ENCODE data around the gene LCN2. TPM values are rescaled to one million over a fixed set of nuclear protein-coding genes. Genes with fewer than 3 reads are reported as not detected.

The LCN2 gene
- total RNA-seq, 1 donor from 2014 or later = 45.7 TPM

DNA sequence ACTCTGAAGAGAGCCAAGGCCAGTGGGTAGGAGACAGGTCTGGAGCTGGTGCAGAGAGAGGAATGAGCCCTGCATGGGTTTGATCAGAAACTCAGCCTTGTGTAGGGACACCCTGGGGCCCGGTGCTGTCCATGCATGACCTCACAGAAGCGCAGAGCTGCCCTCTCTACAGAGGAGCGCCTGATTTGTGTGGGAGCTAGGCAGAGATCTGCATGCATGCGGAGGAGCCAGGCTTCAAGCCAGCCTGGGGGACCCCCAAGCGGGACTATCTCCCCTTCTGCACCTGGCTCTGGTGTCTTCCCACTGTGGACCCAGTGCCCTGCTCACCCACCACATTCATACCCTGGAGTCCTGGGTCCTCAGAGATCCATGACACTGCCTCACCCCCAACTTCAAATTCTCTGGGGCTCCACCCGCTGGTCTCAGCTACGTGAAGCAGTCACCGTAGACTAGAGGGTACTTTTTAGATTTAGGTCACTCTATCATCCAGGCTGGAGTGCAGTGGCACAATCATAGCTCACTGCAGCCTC, 2.6 kb upstream of the LCN2 start:
- no peak for TF ChIP-seq CTCF (conservative IDR thresholded peaks at IDR 0.05; ENCODE audit: low read depth, low read length)
- DNase-seq (ENCODE audit: low read depth) = no peak
- H3K4me3 ChIP-seq (ENCODE audit: low read depth, low read length) = no peak overlapping the region

DNA sequence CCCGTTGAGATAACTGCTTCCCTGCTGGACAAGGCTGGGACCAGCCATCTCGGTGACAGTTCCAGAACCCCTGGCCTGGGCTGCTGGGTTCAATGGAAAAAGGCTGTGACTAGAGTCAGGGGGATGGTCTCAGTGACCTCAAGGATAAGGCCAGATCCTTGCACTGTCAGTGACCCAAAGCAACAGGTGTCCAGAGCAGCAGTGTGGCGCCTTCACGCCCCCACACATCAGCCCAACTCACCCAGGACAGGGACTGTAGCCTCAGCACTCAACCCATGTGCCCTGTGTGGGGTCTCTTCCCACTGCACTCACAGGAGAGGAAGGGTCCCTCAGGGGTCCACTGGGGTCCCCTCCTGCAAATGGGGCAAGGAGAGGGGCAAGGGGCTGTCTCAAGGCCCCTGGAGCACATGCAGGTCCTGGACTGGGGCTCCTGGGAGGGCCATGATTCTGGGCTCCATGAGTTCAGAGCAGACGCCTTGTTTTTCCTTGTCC, 698 bp upstream of the LCN2 start:
- no peak overlapping the region for H3K4me3 ChIP-seq (ENCODE audit: low read depth, low read length)
- DNase-seq (ENCODE audit: low read depth) = no peak
- no peak for TF ChIP-seq CTCF (conservative IDR thresholded peaks at IDR 0.05; ENCODE audit: low read depth, low read length)

GRCh38 chr9:128149951-128150593, 819 bp downstream of the LCN2 start:
- no peak for DNase-seq (ENCODE audit: low read depth)
- no peak for TF ChIP-seq CTCF (conservative IDR thresholded peaks at IDR 0.05; ENCODE audit: low read depth, low read length)
- no peak overlapping the region for H3K4me3 ChIP-seq (ENCODE audit: low read depth, low read length)

GRCh38 chr9:128150594-128151308, 1.5 kb downstream of the LCN2 start:
- no peak overlapping the region for H3K4me3 ChIP-seq (ENCODE audit: low read depth, low read length)
- no peak for DNase-seq (ENCODE audit: low read depth)
- peak; percentile 30 for TF ChIP-seq CTCF (conservative IDR thresholded peaks at IDR 0.05; ENCODE audit: low read depth, low read length)

DNA sequence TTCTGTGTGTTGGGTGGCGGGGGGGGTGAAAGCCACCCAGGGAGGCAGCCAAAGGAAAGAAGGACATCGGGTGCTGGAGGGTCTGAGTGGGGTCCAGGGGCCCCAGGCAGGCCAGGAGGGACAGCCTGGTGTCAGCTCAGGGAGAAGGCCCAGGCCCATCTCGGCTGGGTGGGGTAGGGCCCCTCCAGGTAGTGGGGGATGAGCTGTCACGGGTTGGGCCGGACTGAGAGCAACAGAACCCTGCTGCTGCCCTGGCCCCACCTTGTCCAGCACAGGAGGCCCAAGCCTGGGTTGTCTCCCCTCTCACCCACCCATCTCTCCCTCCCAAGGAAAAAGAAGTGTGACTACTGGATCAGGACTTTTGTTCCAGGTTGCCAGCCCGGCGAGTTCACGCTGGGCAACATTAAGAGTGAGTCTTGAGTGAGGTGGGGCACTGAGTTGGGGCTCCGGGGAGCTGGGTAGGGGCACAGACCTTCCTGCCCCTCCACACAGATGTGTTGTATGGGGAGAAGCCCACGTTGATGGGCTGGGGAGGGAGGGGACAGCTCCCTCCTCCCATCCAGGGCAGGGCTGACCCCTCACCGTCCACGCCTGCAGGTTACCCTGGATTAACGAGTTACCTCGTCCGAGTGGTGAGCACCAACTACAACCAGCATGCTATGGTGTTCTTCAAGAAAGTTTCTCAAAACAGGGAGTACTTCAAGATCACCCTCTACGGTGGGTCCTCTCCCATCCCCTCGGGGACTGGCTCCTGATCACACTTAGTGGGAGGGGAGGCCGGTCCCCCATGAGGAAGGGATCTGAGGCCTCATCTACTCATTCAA, 2.3 kb downstream of the LCN2 start:
- H3K4me3 ChIP-seq (ENCODE audit: low read depth, low read length) = no peak overlapping the region
- no peak for TF ChIP-seq CTCF (conservative IDR thresholded peaks at IDR 0.05; ENCODE audit: low read depth, low read length)
- DNase-seq (ENCODE audit: low read depth) = no peak

GRCh38 chr9:128152133-128153059, 3.1 kb downstream of the LCN2 start:
- no peak for DNase-seq (ENCODE audit: low read depth)
- no peak for TF ChIP-seq CTCF (conservative IDR thresholded peaks at IDR 0.05; ENCODE audit: low read depth, low read length)
- H3K4me3 ChIP-seq (ENCODE audit: low read depth, low read length) = no peak overlapping the region

All from epithelial cell of proximal tubule (primary cell).